ENCODE results near the gene KMO.

- TF ChIP-seq CTCF (IDR thresholded peaks at IDR 0.05; ENCODE audit: low read depth, low read length, missing input control) (no peak), YY1 (IDR thresholded peaks at IDR 0.05) (peak; percentile 61), MAX (IDR thresholded peaks at IDR 0.05) (no peak), RAD21 (IDR thresholded peaks at IDR 0.05) (peak in 1 of 2 donors; percentile 48), GABPA (IDR thresholded peaks at IDR 0.05 in 1 of 2, conservative IDR thresholded peaks at IDR 0.05 in 1 of 2) (no peak), NR2F2 (IDR thresholded peaks at IDR 0.05) (no peak), SP1 (IDR thresholded peaks at IDR 0.05) (peak; percentile 30), JUND (IDR thresholded peaks at IDR 0.05) (no peak), REST (IDR thresholded peaks at IDR 0.05) (no peak), ZBTB33 (IDR thresholded peaks at IDR 0.05) (no peak), RXRA (IDR thresholded peaks at IDR 0.05) (peak in 1 of 2 donors; percentile 4), TAF1 (conservative IDR thresholded peaks at IDR 0.05) (peak; percentile 89), EGR1 (IDR thresholded peaks at IDR 0.05; ENCODE audit: low read depth in 2 of 2) (no peak), HNF4A (conservative IDR thresholded peaks at IDR 0.05) (peak; percentile 37 to 51)
Observed at GRCh38 chr1:241532162-241532531, at the start of gene KMO.
